Measurements from ENCODE around the gene PLLP.

Gene PLLP

GRCh38 chr16:57258910-57259475 lies 25.5 kb downstream of the PLLP start:
- Histone ChIP-seq H3K4me1 (ENCODE audit: control insufficient read depth, insufficient read depth, low read length) (peaks cover 8% of the 10 kb centered on the region), H3K4me3 (ENCODE audit: low read length) (no peak overlapping the region), H3K36me3 (ENCODE audit: control insufficient read depth, insufficient read depth, low read length, severe bottlenecking) (no peaks in the 10 kb centered on the region), H3K9ac (ENCODE audit: low read length) (no peak overlapping the region), H3K9me3 (ENCODE audit: control insufficient read depth, low read length) (no peaks in the 10 kb centered on the region), H3K27me3 (replicated peaks; ENCODE audit: control insufficient read depth, insufficient read depth, low read length) (no peaks in the 10 kb centered on the region)
- no peak for DNase-seq (ENCODE audit: low read depth)

GRCh38 chr16:57258226-57258909 lies 26.1 kb downstream of the PLLP start:
- H3K4me1 ChIP-seq (ENCODE audit: control insufficient read depth, insufficient read depth, low read length): peaks cover 11% of the 10 kb centered on the region
- no peak overlapping the region for H3K9ac ChIP-seq (ENCODE audit: low read length)
- no peak overlapping the region for H3K4me3 ChIP-seq (ENCODE audit: low read length)
- H3K9me3 ChIP-seq (ENCODE audit: control insufficient read depth, low read length): no peaks in the 10 kb centered on the region
- H3K36me3 ChIP-seq (ENCODE audit: control insufficient read depth, insufficient read depth, low read length, severe bottlenecking): no peaks in the 10 kb centered on the region
- no peak for DNase-seq (ENCODE audit: low read depth)
- no peaks in the 10 kb centered on the region for H3K27me3 ChIP-seq (replicated peaks; ENCODE audit: control insufficient read depth, insufficient read depth, low read length)

- Histone ChIP-seq H3K27me3 (replicated peaks; ENCODE audit: control insufficient read depth, insufficient read depth, low read length) (no peaks in the 10 kb centered on the region), H3K4me1 (ENCODE audit: control insufficient read depth, insufficient read depth, low read length) (peaks cover 19% of the 10 kb centered on the region), H3K9ac (ENCODE audit: low read length) (no peak overlapping the region), H3K9me3 (ENCODE audit: control insufficient read depth, low read length) (no peaks in the 10 kb centered on the region), H3K36me3 (ENCODE audit: control insufficient read depth, insufficient read depth, low read length, severe bottlenecking) (peaks cover 8% of the 10 kb centered on the region), H3K4me3 (ENCODE audit: low read length) (no peak overlapping the region)
- DNase-seq (ENCODE audit: low read depth): no peak
Observed at GRCh38 chr16:57257455-57258070, 26.9 kb downstream of the PLLP start.

- H3K36me3 ChIP-seq (ENCODE audit: control insufficient read depth, insufficient read depth, low read length, severe bottlenecking): peaks cover 15% of the 10 kb centered on the region
- no peaks in the 10 kb centered on the region for H3K9me3 ChIP-seq (ENCODE audit: control insufficient read depth, low read length)
- H3K4me3 ChIP-seq (ENCODE audit: low read length): no peak overlapping the region
- H3K27me3 ChIP-seq (replicated peaks; ENCODE audit: control insufficient read depth, insufficient read depth, low read length): no peaks in the 10 kb centered on the region
- DNase-seq (ENCODE audit: low read depth): no peak
- no peak overlapping the region for H3K9ac ChIP-seq (ENCODE audit: low read length)
- peaks cover 19% of the 10 kb centered on the region for H3K4me1 ChIP-seq (ENCODE audit: control insufficient read depth, insufficient read depth, low read length)
Observed at GRCh38 chr16:57256601-57257395, 27.7 kb downstream of the PLLP start.

GRCh38 chr16:57255686-57256415 lies 28.6 kb downstream of the PLLP start:
- peaks cover 19% of the 10 kb centered on the region for H3K4me1 ChIP-seq (ENCODE audit: control insufficient read depth, insufficient read depth, low read length)
- H3K9ac ChIP-seq (ENCODE audit: low read length): no peak overlapping the region
- peaks cover 25% of the 10 kb centered on the region for H3K36me3 ChIP-seq (ENCODE audit: control insufficient read depth, insufficient read depth, low read length, severe bottlenecking)
- H3K4me3 ChIP-seq (ENCODE audit: low read length): no peak overlapping the region
- no peak for DNase-seq (ENCODE audit: low read depth)
- no peaks in the 10 kb centered on the region for H3K9me3 ChIP-seq (ENCODE audit: control insufficient read depth, low read length)
- no peaks in the 10 kb centered on the region for H3K27me3 ChIP-seq (replicated peaks; ENCODE audit: control insufficient read depth, insufficient read depth, low read length)

- H3K9ac ChIP-seq (ENCODE audit: low read length): no peak overlapping the region
- H3K36me3 ChIP-seq (ENCODE audit: control insufficient read depth, insufficient read depth, low read length, severe bottlenecking): peaks cover 48% of the 10 kb centered on the region
- no peak overlapping the region for H3K4me3 ChIP-seq (ENCODE audit: low read length)
- no peaks in the 10 kb centered on the region for H3K9me3 ChIP-seq (ENCODE audit: control insufficient read depth, low read length)
- no peaks in the 10 kb centered on the region for H3K27me3 ChIP-seq (replicated peaks; ENCODE audit: control insufficient read depth, insufficient read depth, low read length)
- H3K4me1 ChIP-seq (ENCODE audit: control insufficient read depth, insufficient read depth, low read length): peaks cover 11% of the 10 kb centered on the region
- no peak for DNase-seq (ENCODE audit: low read depth)
Observed at GRCh38 chr16:57253466-57253865, 31.0 kb downstream of the PLLP start.

GRCh38 chr16:57252148-57252721 lies 32.2 kb downstream of the PLLP start:
- DNase-seq (ENCODE audit: low read depth): no peak
- H3K36me3 ChIP-seq (ENCODE audit: control insufficient read depth, insufficient read depth, low read length, severe bottlenecking): peaks cover 61% of the 10 kb centered on the region
- H3K9ac ChIP-seq (ENCODE audit: low read length): no peak overlapping the region
- H3K27me3 ChIP-seq (replicated peaks; ENCODE audit: control insufficient read depth, insufficient read depth, low read length): no peaks in the 10 kb centered on the region
- no peak overlapping the region for H3K4me3 ChIP-seq (ENCODE audit: low read length)
- H3K4me1 ChIP-seq (ENCODE audit: control insufficient read depth, insufficient read depth, low read length): peaks cover 11% of the 10 kb centered on the region
- H3K9me3 ChIP-seq (ENCODE audit: control insufficient read depth, low read length): no peaks in the 10 kb centered on the region

- no peaks in the 10 kb centered on the region for H3K27me3 ChIP-seq (replicated peaks; ENCODE audit: control insufficient read depth, insufficient read depth, low read length)
- DNase-seq (ENCODE audit: low read depth): no peak
- H3K36me3 ChIP-seq (ENCODE audit: control insufficient read depth, insufficient read depth, low read length, severe bottlenecking): peaks cover 67% of the 10 kb centered on the region
- H3K4me1 ChIP-seq (ENCODE audit: control insufficient read depth, insufficient read depth, low read length): peaks cover 12% of the 10 kb centered on the region
- H3K9me3 ChIP-seq (ENCODE audit: control insufficient read depth, low read length): no peaks in the 10 kb centered on the region
- no peak overlapping the region for H3K4me3 ChIP-seq (ENCODE audit: low read length)
- no peak overlapping the region for H3K9ac ChIP-seq (ENCODE audit: low read length)
Observed at GRCh38 chr16:57251352-57251751, 33.1 kb downstream of the PLLP start.

GRCh38 chr16:57245472-57246113 lies 38.9 kb downstream of the PLLP start:
- peaks cover 11% of the 10 kb centered on the region for H3K4me1 ChIP-seq (ENCODE audit: control insufficient read depth, insufficient read depth, low read length)
- peak; percentile 58 for DNase-seq (ENCODE audit: low read depth)
- peak overlapping the region; percentile 94 for H3K9ac ChIP-seq (ENCODE audit: low read length)

GRCh38 chr16:57244767-57245471 lies 39.6 kb downstream of the PLLP start, which contains the start of gene ARL2BP:
Gene ARL2BP, plus strand, starts transcription at chr16:57245259. Its CDS starts 109 bp downstream, at chr16:57245368.
- peak; percentile 99 for DNase-seq (ENCODE audit: low read depth)
- Histone ChIP-seq H3K9me3 (ENCODE audit: control insufficient read depth, low read length) (no peaks in the 10 kb centered on the region), H3K36me3 (ENCODE audit: control insufficient read depth, insufficient read depth, low read length, severe bottlenecking) (peaks cover 35% of the 10 kb centered on the region), H3K9ac (ENCODE audit: low read length) (peak within 1 kb of the TSS; percentile 94), H3K4me1 (ENCODE audit: control insufficient read depth, insufficient read depth, low read length) (peaks cover 14% of the 10 kb centered on the region), H3K27me3 (replicated peaks; ENCODE audit: control insufficient read depth, insufficient read depth, low read length) (no peaks in the 10 kb centered on the region), H3K4me3 (ENCODE audit: low read length) (peak within 1 kb of the TSS; percentile 91)

More at GRCh38 chr16:57245472-57246113, 38.9 kb downstream of the PLLP start:
- no peaks in the 10 kb centered on the region for H3K27me3 ChIP-seq (replicated peaks; ENCODE audit: control insufficient read depth, insufficient read depth, low read length)
- H3K9me3 ChIP-seq (ENCODE audit: control insufficient read depth, low read length): no peaks in the 10 kb centered on the region
- peaks cover 40% of the 10 kb centered on the region for H3K36me3 ChIP-seq (ENCODE audit: control insufficient read depth, insufficient read depth, low read length, severe bottlenecking)
- peak overlapping the region; percentile 91 for H3K4me3 ChIP-seq (ENCODE audit: low read length)

Data from adipocyte (in vitro differentiated cells).